ENCODE data around the gene APOE.

DNA sequence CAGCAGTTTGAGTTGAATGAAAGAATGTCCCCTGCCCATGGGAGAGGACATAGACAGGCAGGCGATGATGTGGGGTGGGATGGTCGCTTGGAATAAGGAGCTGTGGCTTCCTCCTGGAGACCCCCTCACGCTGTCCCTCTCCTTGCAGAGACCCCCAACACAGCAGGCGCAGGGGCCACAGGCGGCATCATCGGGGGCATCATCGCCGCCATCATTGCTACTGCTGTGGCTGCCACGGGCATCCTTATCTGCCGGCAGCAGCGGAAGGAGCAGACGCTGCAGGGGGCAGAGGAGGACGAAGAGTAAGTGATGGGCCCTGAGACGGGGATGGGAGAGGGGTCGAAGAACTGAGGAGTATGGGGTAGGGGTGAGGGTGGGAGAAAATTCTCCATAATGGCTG is 23.5 kb upstream of the APOE start:
- no peak for TF ChIP-seq RAD21 (IDR thresholded peaks at IDR 0.05 in 1 of 2, conservative IDR thresholded peaks at IDR 0.05 in 1 of 2; ENCODE audit: low read depth in 2 of 2, low read length in 2 of 2)
- no peak for TF ChIP-seq TAF1 (IDR thresholded peaks at IDR 0.05; ENCODE audit: low read depth, low read length)
- TF ChIP-seq JUND (IDR thresholded peaks at IDR 0.05; ENCODE audit: low read length): no peak
- TF ChIP-seq NRF1 (IDR thresholded peaks at IDR 0.05; ENCODE audit: low read depth, low read length): no peak
- TF ChIP-seq, protein P1, sequence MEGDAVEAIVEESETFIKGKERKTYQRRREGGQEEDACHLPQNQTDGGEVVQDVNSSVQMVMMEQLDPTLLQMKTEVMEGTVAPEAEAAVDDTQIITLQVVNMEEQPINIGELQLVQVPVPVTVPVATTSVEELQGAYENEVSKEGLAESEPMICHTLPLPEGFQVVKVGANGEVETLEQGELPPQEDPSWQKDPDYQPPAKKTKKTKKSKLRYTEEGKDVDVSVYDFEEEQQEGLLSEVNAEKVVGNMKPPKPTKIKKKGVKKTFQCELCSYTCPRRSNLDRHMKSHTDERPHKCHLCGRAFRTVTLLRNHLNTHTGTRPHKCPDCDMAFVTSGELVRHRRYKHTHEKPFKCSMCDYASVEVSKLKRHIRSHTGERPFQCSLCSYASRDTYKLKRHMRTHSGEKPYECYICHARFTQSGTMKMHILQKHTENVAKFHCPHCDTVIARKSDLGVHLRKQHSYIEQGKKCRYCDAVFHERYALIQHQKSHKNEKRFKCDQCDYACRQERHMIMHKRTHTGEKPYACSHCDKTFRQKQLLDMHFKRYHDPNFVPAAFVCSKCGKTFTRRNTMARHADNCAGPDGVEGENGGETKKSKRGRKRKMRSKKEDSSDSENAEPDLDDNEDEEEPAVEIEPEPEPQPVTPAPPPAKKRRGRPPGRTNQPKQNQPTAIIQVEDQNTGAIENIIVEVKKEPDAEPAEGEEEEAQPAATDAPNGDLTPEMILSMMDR (IDR thresholded peaks at IDR 0.05; ENCODE audit: control extremely low read depth in 1 of 3, insufficient read depth in 1 of 3, low read depth in 1 of 3, low read length in 3 of 3): no peak
- TF ChIP-seq CHD1 (IDR thresholded peaks at IDR 0.05; ENCODE audit: low read depth, low read length): no peak

Data from H1 (cell line).